Measurements from ENCODE around the gene UCKL1.
A peak's percentile ranks its signal among the peaks of the same experiment; 100 is the strongest.

UCKL1 gene

DNA sequence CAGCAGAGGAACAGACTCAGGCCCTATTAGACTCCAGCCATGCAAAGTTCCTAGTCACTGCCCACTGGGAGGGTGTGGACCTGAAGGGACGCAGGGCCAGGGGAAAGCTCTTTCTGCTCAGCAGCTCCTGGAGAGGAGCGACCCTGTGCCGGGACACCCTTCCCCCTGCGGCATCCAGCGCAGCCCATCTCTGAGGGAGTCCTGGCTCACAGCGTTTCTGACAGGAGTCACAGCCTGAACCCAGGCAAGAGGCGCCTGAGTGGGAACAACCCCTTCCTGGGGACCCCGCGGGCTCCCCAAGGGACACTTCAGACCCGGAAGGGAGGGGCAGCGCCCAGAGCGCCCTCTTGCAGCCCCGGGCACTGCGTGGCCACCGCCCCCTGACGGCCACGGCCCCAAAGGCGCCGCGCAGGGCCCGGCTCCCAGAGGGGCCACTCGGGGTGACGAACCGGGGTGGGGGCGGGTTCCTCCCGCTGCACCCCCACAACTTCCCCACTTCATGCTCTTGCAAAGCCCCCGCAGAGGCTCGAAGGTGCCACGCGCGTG is 862 bp downstream of the UCKL1 start:
- DNase-seq (ENCODE audit: insufficient read length, low spot score) (peak; percentile 68), FAIRE-seq (no peak)
- peak; percentile 34 for TF ChIP-seq CTCF (IDR thresholded peaks at IDR 0.05; ENCODE audit: insufficient read depth, missing control alignments)

DNA sequence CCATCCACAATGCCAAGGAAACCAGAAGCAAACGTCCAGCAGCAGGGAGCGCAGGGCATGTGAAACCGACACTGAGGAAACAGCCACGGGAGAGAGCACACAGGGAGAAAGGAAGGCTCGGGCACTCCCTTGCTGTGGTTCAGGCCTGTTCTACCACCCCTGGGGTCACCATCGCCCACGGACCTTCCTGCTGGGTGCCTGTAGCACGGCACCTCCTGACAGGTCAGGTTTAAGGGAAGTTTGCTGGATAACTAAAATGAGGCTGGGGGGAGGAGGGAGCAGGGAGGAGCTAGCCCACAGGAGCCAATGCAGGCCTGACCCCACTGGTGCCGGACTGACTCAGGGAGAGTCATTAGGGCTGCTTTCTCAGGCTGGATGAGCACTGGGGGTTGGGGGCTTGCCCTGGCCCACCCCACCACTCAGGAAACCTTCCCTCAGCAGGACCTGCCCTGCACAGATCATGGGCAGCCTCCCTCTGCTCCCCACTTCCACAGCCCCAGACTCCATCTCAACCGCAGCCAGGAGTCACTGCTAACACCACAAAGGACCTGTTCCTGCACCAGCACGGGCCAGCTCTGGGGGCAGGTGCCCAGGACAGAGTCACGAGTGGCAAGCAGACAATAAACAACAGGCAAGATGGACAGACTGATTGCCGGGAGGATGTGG is 2.3 kb downstream of the UCKL1 start:
- DNase-seq (ENCODE audit: insufficient read length, low spot score) (no peak), FAIRE-seq (no peak)
- no peak for TF ChIP-seq CTCF (IDR thresholded peaks at IDR 0.05; ENCODE audit: insufficient read depth, missing control alignments)

DNA sequence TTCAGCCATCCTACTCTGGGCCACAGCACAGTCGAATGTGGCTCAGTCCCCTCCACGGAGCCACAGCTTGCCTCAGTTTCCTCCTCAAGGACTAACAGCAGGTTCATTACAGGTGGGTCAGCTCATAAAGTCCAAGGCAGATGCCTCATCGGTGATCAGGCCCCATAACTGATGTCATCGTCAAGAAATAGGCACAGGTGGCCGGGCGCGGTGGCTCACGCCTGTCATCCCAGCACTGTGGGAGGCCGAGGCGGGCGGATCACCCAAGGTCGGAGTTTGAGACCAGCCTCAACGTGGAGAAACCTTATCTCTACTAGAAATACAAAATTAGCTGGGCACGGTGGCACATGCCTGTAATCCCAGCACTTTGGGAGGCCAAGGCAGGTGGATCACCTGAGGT is 3.4 kb downstream of the UCKL1 start:
- no peak for TF ChIP-seq CTCF (IDR thresholded peaks at IDR 0.05; ENCODE audit: insufficient read depth, missing control alignments)
- DNase-seq (ENCODE audit: insufficient read length, low spot score) (no peak), FAIRE-seq (no peak)

DNA sequence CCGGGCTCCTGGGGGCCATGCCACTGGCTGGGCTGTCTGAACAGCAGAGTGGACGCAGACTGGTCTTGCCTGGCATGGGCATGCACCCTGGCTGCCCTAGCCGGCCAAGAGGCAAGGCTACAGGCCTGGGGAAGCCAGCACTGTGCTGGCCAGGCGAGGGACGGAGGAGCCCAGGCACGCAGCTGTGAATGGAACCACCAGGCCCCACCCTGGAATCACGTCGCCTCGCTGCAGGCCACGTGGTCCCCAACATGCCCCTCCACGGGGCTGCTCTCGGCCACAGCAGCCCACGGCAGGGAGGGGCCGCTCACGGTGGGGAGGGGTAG is 4.0 kb downstream of the UCKL1 start:
- FAIRE-seq = no peak
- TF ChIP-seq CTCF (IDR thresholded peaks at IDR 0.05; ENCODE audit: insufficient read depth, missing control alignments) = no peak
- DNase-seq (ENCODE audit: insufficient read length, low spot score) = no peak

- DNase-seq (ENCODE audit: insufficient read length, low spot score) (no peak), FAIRE-seq (no peak)
- no peak for TF ChIP-seq CTCF (IDR thresholded peaks at IDR 0.05; ENCODE audit: insufficient read depth, missing control alignments)
Observed at GRCh38 chr20:63951398-63952209, 4.6 kb downstream of the UCKL1 start.

DNA sequence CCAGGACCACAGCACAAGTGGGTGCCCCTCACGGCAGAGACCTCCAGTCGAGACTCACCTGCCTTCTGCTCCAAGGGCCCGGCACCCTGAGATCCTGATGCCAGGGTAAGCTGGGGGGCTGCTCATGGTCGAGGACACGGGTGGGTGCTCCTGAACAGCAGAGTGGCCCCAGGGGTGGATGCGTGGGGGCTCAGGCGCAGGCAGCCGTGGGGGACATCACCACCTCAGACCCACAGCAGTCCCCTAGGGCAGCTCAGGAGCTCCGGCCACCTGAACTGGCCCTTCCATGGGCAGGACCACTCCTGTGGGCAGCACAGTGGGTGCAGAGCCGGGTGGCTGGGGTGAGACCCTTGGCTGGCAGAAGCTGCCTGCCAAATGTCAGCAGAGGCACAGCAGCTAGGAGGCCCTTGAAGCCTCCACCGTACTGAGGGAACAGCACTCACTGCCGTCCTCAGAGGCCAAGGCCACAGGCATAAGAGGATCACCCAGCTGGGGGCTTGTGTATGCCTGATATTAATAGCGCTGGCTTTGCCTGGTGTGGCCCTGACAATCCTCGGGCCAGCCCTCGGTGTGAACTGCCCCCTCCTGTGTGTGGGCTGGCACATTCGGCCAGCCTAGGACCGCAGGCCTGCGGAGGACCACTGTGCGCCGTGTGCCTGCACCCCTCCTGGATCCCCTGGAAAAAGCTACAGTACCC is 5.4 kb downstream of the UCKL1 start:
- no peak for FAIRE-seq

More for the DNA sequence above, 5.4 kb downstream of the UCKL1 start:
- no peak for TF ChIP-seq CTCF (IDR thresholded peaks at IDR 0.05; ENCODE audit: insufficient read depth, missing control alignments)
- peak; percentile 94 for DNase-seq (ENCODE audit: insufficient read length, low spot score)
